Suprapubic skin (tissue), 4 donors: Measurements from ENCODE around the gene TANC1. TPM values are rescaled to one million over a fixed set of nuclear protein-coding genes. Genes with fewer than 3 reads are reported as not detected.

Experiments used
- DNase-seq, 2 donors: peaks; one replicate each; pipeline ENCODE4 v3.0.0-alpha.2; 2019; ENCODE audit warnings: low spot score in 2 of 2
- H3K27ac ChIP-seq: fragments of 200-600 bp; sonication (generic); one replicate; pipeline ENCODE4 v1.5.1; 2019
- H3K27me3 ChIP-seq: fragments of 200-600 bp; sonication (generic); one replicate; pipeline ENCODE4 v1.5.1; 2019
- H3K36me3 ChIP-seq: fragments of 200-600 bp; sonication (generic); one replicate; pipeline ENCODE4 v1.5.1; 2019
- H3K4me1 ChIP-seq: fragments of 200-600 bp; sonication (generic); one replicate; pipeline ENCODE4 v1.5.1; 2019
- H3K4me3 ChIP-seq: fragments of 200-600 bp; sonication (generic); one replicate; pipeline ENCODE4 v1.5.1; 2019; ENCODE audit warnings: mild to moderate bottlenecking
- H3K9me3 ChIP-seq: fragments of 200-600 bp; sonication (generic); one replicate; pipeline ENCODE4 v1.5.1; 2019
- CTCF ChIP-seq, 2 donors: fragments of 200-600 bp in 1 of 2; fragments of 450-650 bp in 1 of 2; sonication (generic) in 1 of 2; IDR thresholded peaks; one replicate each; pipeline ENCODE4 v1.5.1; 2016 to 2019; ENCODE audit warnings: antibody characterized with exemption in 2 of 2, mild to moderate bottlenecking in 1 of 2, moderate library complexity in 1 of 2
- EP300 ChIP-seq: sonication (generic); formaldehyde crosslinking; IDR thresholded peaks from one replicate; pipeline ENCODE4 v1.6.1; 2017; ENCODE audit warnings: antibody characterized with exemption
- POLR2A ChIP-seq, 2 donors: fragments of 450-650 bp; IDR thresholded peaks; one replicate each; pipeline ENCODE4 v1.6.1; 2017; ENCODE audit warnings: antibody characterized with exemption in 2 of 2, mild to moderate bottlenecking in 2 of 2, moderate library complexity in 2 of 2
- POLR2AphosphoS5 ChIP-seq, 3 donors: sonication (generic); formaldehyde crosslinking; IDR thresholded peaks; one replicate each; pipeline ENCODE4 v1.6.1; 2017; ENCODE audit warnings: antibody characterized with exemption in 3 of 3
- WGBS: methylation state at CpG from one replicate; pipeline ENCODE4 v1.1.5; 2018; 5-methylcytosine and 5-hydroxymethylcytosine counted together
- total RNA-seq, 4 donors: library from RNA; depleted of rRNA; stranded (reverse); fragments of >200 nt; gene quantifications; one replicate each; pipeline ENCODE4 v1.1.0, GENCODE V29; 2016

The TANC1 gene
- total RNA-seq, 4 donors from 2014 or later = 57.6 to 260 (median 88.3) TPM

GRCh38 chr2:159186462-159186861 is 218.0 kb downstream of the TANC1 start:
- H3K27me3 ChIP-seq = no peaks in the 10 kb centered on the region
- peaks cover 5% of the 10 kb centered on the region for H3K4me1 ChIP-seq
- TF ChIP-seq POLR2A (IDR thresholded peaks at IDR 0.05) (no peak), POLR2AphosphoS5 (IDR thresholded peaks at IDR 0.05) (no peak), EP300 (no peak), CTCF (IDR thresholded peaks at IDR 0.05) (no peak)
- DNase-seq = no peak
- H3K9me3 ChIP-seq = no peaks in the 10 kb centered on the region
- H3K27ac ChIP-seq = no peak overlapping the region
- peaks cover 33% of the 10 kb centered on the region for H3K36me3 ChIP-seq
- 89% methylated on average over 4 of the region's 4 CpGs for WGBS
- H3K4me3 ChIP-seq = no peak overlapping the region

GRCh38 chr2:159187106-159187505 is 218.7 kb downstream of the TANC1 start:
- Histone ChIP-seq H3K9me3 (no peaks in the 10 kb centered on the region), H3K4me1 (peaks cover 5% of the 10 kb centered on the region), H3K27ac (no peak overlapping the region), H3K36me3 (peaks cover 38% of the 10 kb centered on the region), H3K27me3 (no peaks in the 10 kb centered on the region), H3K4me3 (no peak overlapping the region)
- TF ChIP-seq EP300 (no peak), POLR2AphosphoS5 (IDR thresholded peaks at IDR 0.05) (no peak), POLR2A (IDR thresholded peaks at IDR 0.05) (no peak), CTCF (IDR thresholded peaks at IDR 0.05) (no peak)
- no peak for DNase-seq
- WGBS = 46% methylated on average over 6 of the region's 6 CpGs

- H3K9me3 ChIP-seq = no peaks in the 10 kb centered on the region
- no peak overlapping the region for H3K4me3 ChIP-seq
- no peaks in the 10 kb centered on the region for H3K4me1 ChIP-seq
- TF ChIP-seq EP300 (no peak), POLR2A (IDR thresholded peaks at IDR 0.05) (no peak), POLR2AphosphoS5 (IDR thresholded peaks at IDR 0.05) (no peak), CTCF (IDR thresholded peaks at IDR 0.05) (no peak)
- no peak overlapping the region for H3K27ac ChIP-seq
- WGBS = 72% methylated on average over 4 of the region's 4 CpGs
- no peak for DNase-seq
- no peaks in the 10 kb centered on the region for H3K27me3 ChIP-seq
- peaks cover 46% of the 10 kb centered on the region for H3K36me3 ChIP-seq
Measured at GRCh38 chr2:159188449-159188848, 220.0 kb downstream of the TANC1 start.

GRCh38 chr2:159192371-159192918 is 224.0 kb downstream of the TANC1 start:
- H3K27ac ChIP-seq = no peak overlapping the region
- H3K9me3 ChIP-seq = no peaks in the 10 kb centered on the region
- H3K4me1 ChIP-seq = no peaks in the 10 kb centered on the region
- H3K4me3 ChIP-seq = no peak overlapping the region
- DNase-seq = no peak
- TF ChIP-seq EP300 (no peak), POLR2A (IDR thresholded peaks at IDR 0.05) (no peak), CTCF (IDR thresholded peaks at IDR 0.05) (no peak), POLR2AphosphoS5 (IDR thresholded peaks at IDR 0.05) (no peak)
- no peaks in the 10 kb centered on the region for H3K27me3 ChIP-seq
- WGBS = 93% methylated on average over 12 of the region's 12 CpGs
- peaks cover 69% of the 10 kb centered on the region for H3K36me3 ChIP-seq

- no peak for DNase-seq
- no peak for TF ChIP-seq POLR2AphosphoS5 (IDR thresholded peaks at IDR 0.05)
- TF ChIP-seq CTCF (IDR thresholded peaks at IDR 0.05) = no peak
- no peak for TF ChIP-seq POLR2A (IDR thresholded peaks at IDR 0.05)
- TF ChIP-seq EP300 = no peak
- Histone ChIP-seq H3K27me3 (no peaks in the 10 kb centered on the region), H3K27ac (no peak overlapping the region), H3K4me3 (no peak overlapping the region), H3K36me3 (peaks cover 76% of the 10 kb centered on the region), H3K9me3 (no peaks in the 10 kb centered on the region), H3K4me1 (no peaks in the 10 kb centered on the region)
- 91% methylated on average over 4 of the region's 4 CpGs for WGBS
Measured at GRCh38 chr2:159193791-159194190, 225.4 kb downstream of the TANC1 start.
